B cell (primary cell): ENCODE results near the gene ANKRD24.

Source experiments
- CTCF ChIP-seq: fragments of 200-600 bp; IDR thresholded peaks from one replicate; pipeline ENCODE4 v1.8.0; 2022; ENCODE audit warnings: antibody characterized with exemption, mild to moderate bottlenecking
- EZH2 ChIP-seq: IDR thresholded peaks from 2 replicates; pipeline ENCODE4 v1.6.1; 2012; ENCODE audit warnings: borderline replicate concordance, low read depth, mild to moderate bottlenecking, moderate library complexity, low read length; ENCODE audit not compliant: insufficient read depth, poor library complexity, severe bottlenecking

GRCh38 chr19:4215807-4216206 lies 33.3 kb downstream of the ANKRD24 start:
- TF ChIP-seq CTCF = no peak
- no peak for TF ChIP-seq EZH2
